ENCODE measurements around the gene GNRH2. TPM values are rescaled to one million over a fixed set of nuclear protein-coding genes. Genes with fewer than 3 reads are reported as not detected.

The GNRH2 gene
- total RNA-seq, 2 experiments from 2014 or later = 17.3 to 24.0 TPM

DNA sequence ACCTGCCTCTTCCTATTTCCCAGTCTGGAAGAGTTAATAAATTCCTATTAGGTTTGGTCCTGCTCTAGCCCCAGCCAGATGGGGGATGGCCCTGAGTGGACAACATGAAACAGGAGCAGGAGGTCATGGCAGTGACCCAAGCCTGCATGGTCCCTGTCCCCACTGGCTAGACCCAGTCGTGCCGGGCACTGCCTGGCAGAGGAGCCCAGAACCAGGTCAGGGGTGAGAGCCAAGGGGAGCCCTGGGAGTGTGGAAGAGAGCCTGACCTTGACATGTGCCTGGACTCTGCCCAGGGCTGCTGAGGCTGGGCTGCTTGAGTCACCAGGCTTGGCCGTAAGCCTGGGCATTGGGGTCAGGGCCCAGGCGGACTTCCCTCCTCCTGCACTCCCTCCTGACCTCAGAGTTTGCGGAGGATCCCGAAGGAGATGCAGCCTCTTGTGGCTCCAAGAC lies 37.5 kb downstream of the GNRH2 start:
- ChIA-PET POLR2A (no interaction called here), CTCF (no interaction called here)
- Mint-ChIP-seq H3K36me3 (no peaks in the 10 kb centered on the region), H3K4me3 (no peak overlapping the region), H3K27ac (no peak overlapping the region), H3K9me3 (no peaks in the 10 kb centered on the region), H3K4me1 (ENCODE audit: low read depth) (peaks cover 24% of the 10 kb centered on the region), H3K27me3 (peaks cover 39% of the 10 kb centered on the region)
- no peak for DNase-seq
- intact Hi-C loops (cut with micrococcal nuclease) = no loop called here

GRCh38 chr20:3081641-3082040 lies 38.2 kb downstream of the GNRH2 start:
- Mint-ChIP-seq H3K27ac (no peak overlapping the region), H3K36me3 (no peaks in the 10 kb centered on the region), H3K9me3 (no peaks in the 10 kb centered on the region), H3K27me3 (peaks cover 39% of the 10 kb centered on the region), H3K4me1 (ENCODE audit: low read depth) (peaks cover 24% of the 10 kb centered on the region), H3K4me3 (no peak overlapping the region)
- DNase-seq = no peak
- ChIA-PET CTCF (no interaction called here), POLR2A (no interaction called here)
- intact Hi-C loops (cut with micrococcal nuclease) = no loop called here

DNA sequence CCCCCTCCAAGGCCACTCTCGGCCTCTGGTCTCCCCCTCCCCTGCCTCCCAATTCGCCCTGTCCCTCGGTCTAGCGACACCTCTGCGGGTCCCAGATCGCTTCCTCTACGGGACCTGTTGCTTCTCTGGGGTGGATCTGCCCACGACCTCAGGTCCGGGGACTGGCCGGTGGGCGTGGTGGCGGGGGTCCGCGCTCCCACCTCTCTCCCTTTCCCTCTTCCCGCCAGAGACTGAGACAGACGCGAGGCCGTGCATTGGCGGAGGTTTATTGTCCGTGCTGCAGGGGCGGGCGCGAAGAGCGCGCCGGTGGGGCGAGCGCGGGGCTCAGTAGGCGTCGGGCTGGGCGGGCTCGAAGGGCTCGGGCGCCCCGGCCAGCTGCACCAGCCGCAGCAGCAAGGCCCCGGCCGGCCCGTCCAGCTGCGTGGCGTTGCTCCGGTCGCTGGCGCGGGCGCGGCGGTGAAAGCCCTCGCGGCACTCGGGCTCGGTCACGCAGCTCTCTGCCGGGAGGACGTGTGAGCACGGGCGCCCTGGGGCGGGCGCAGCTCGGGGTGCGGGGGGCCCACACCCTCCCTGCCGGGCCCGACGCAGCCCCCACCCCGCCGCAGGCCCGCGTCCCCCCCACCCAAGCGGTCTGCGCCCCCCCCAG lies 39.0 kb downstream of the GNRH2 start:
- peaks cover 39% of the 10 kb centered on the region for H3K27me3 Mint-ChIP-seq
- H3K27ac Mint-ChIP-seq = no peak overlapping the region
- ChIA-PET CTCF (interaction anchor here (1.5 kb wide), 1 partner anchor 29 kb away, joined by 5 read pairs; no protein-coding TSS in a partner anchor), POLR2A (interaction anchor here (1.0 kb wide), 1 partner anchor 10 kb away, joined by 4 read pairs; no protein-coding TSS in a partner anchor)
- H3K4me1 Mint-ChIP-seq (ENCODE audit: low read depth) = peaks cover 18% of the 10 kb centered on the region
- no peaks in the 10 kb centered on the region for H3K36me3 Mint-ChIP-seq
- no peak for DNase-seq
- no peaks in the 10 kb centered on the region for H3K9me3 Mint-ChIP-seq
- H3K4me3 Mint-ChIP-seq = peak overlapping the region; percentile 15
- intact Hi-C loops (cut with micrococcal nuclease) = no loop called here

GRCh38 chr20:3082955-3083952 lies 39.8 kb downstream of the GNRH2 start:
- Mint-ChIP-seq H3K36me3 (no peaks in the 10 kb centered on the region), H3K27ac (no peak overlapping the region), H3K9me3 (no peaks in the 10 kb centered on the region), H3K4me1 (ENCODE audit: low read depth) (peaks cover 12% of the 10 kb centered on the region), H3K4me3 (peak overlapping the region; percentile 26), H3K27me3 (peaks cover 38% of the 10 kb centered on the region)
- ChIA-PET CTCF (interaction anchor here (1.5 kb wide), 1 partner anchor 30 kb away, joined by 5 read pairs; no protein-coding TSS in a partner anchor), POLR2A (interaction anchor here (1.0 kb wide), 1 partner anchor 9 kb away, joined by 4 read pairs; no protein-coding TSS in a partner anchor)
- DNase-seq = no peak
- intact Hi-C loops (cut with micrococcal nuclease) = no loop called here

DNA sequence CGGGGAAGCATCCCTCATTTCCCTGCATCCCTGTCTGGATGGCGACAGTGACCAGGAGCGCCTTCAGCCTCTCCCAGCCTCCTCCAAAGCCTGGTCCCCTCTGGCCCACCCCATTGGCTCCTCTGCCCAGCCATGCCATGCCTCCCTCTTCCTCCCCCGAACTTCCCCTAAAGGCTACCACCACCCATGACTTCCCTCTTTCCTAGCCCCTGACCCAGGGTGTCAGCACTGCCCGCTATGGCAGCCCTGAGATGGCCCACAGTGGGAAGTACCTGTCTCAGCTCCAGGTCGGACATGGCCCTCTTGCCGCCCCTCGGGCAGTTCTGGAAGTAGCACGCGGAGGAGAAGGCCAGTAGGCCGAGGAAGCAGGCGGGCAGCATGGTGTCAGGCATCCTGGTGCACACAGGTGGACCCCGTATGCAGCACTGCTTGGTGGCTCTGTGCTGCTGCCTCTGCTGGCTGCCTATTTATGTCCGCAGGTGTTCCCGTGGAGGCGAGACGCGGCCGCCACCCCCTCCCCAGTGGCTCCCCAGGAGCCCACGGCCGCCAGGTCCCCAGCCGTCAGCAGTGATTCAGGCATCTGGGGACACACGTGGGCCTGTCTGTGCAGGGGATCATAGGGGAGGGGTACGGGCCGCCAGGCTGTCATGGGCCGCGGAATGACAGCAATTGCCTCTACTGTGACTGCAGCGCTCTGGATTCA lies 41.0 kb downstream of the GNRH2 start, which contains the start of gene AVP:
AVP (minus strand) TSS at position 442 of the 703 bp plus-strand sequence; CDS start at position 392, 50 bp downstream.
- Mint-ChIP-seq H3K4me1 (ENCODE audit: low read depth) (peaks cover 12% of the 10 kb centered on the region), H3K36me3 (no peaks in the 10 kb centered on the region), H3K27me3 (peaks cover 31% of the 10 kb centered on the region), H3K27ac (no peak within 1 kb of the TSS), H3K4me3 (peak within 1 kb of the TSS; percentile 26), H3K9me3 (no peaks in the 10 kb centered on the region)
- no peak for DNase-seq
- ChIA-PET POLR2A (no interaction called here), CTCF (no interaction called here)
- intact Hi-C loops (cut with micrococcal nuclease) = no loop called here

DNA sequence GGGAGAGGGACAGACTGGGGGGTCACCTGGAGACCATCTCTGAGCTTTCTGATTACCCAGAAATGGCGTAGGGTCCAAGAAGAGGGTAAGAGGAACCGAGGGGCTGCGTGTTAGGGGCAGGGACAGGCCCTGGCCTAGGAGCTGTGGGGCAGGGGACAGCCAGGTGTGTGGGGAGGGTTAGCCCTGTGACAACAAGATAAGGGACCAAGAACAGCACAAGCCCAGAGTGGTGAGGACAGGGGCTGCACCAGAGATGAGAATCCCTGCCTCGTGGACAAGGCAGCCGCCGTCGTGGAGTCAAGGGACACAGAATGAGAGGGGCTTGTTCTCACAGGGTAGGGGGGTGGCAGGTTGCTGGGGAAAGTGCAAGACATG lies 41.6 kb downstream of the GNRH2 start:
- H3K27ac Mint-ChIP-seq = no peak overlapping the region
- intact Hi-C loops (cut with micrococcal nuclease) = no loop called here

DNA sequence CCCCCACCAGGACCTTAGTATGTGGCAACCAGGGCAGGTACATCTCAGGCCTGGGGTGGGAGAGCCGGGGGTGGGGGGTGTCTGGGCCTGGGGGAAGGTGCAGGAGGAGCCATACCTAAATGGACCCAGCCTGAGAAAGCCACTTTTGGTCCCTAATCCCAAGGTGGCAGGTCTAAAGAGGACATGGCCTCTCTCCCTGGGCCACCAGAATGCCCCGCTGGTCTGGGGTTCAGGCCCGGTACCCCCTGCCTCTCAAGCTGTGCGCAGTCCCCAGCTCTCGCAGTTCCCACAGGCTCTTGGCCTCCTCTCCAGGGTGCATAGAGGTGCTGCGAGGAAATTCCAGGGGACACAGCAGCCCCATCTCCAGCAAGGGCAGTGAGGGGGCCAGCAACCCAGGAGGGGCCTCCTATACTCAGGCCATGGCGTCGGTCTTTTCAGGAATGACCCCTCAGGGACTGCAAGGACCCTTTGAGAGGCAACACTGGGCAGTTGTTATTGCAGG lies 42.2 kb downstream of the GNRH2 start:
- H3K36me3 Mint-ChIP-seq = no peaks in the 10 kb centered on the region
- peaks cover 12% of the 10 kb centered on the region for H3K4me1 Mint-ChIP-seq (ENCODE audit: low read depth)
- ChIA-PET POLR2A (no interaction called here), CTCF (interaction anchor here (0.9 kb wide), 1 partner anchor 32 kb away, joined by 4 read pairs; no protein-coding TSS in a partner anchor)
- intact Hi-C loops (cut with micrococcal nuclease) = no loop called here
- peaks cover 27% of the 10 kb centered on the region for H3K27me3 Mint-ChIP-seq
- H3K27ac Mint-ChIP-seq = no peak overlapping the region
- DNase-seq = no peak
- no peaks in the 10 kb centered on the region for H3K9me3 Mint-ChIP-seq
- no peak overlapping the region for H3K4me3 Mint-ChIP-seq

More for the DNA sequence above, 41.6 kb downstream of the GNRH2 start:
- H3K27me3 Mint-ChIP-seq = peaks cover 30% of the 10 kb centered on the region
- no peaks in the 10 kb centered on the region for H3K9me3 Mint-ChIP-seq
- CTCF ChIA-PET = no interaction called here
- H3K4me1 Mint-ChIP-seq (ENCODE audit: low read depth) = peaks cover 12% of the 10 kb centered on the region
- no peak for DNase-seq
- H3K4me3 Mint-ChIP-seq = no peak overlapping the region
- POLR2A ChIA-PET = no interaction called here
- no peaks in the 10 kb centered on the region for H3K36me3 Mint-ChIP-seq

DNA sequence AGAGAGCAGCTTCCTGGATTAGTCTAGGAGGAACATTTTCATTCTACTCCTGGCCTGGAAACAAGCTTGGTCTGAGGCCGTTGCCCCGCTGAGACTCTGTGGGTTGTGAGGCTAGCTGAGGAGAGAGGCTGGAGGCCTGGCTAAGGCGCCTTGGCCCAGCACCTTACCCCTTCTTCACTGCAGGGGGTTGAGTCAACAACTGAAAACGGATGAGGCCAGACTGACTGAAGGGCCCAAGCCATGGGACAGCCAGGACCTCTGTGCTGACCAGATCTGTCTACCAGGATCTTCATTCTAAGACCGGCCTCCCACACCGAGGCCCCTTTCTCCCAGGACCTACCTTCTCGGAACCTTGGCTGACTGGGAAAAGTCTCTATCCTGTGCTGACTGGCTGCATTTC lies 44.6 kb downstream of the GNRH2 start:
- H3K4me3 Mint-ChIP-seq = no peak overlapping the region
- no peaks in the 10 kb centered on the region for H3K9me3 Mint-ChIP-seq
- intact Hi-C loops (cut with micrococcal nuclease) = no loop called here
- ChIA-PET POLR2A (no interaction called here), CTCF (interaction anchor here (1.0 kb wide), 1 partner anchor 35 kb away, joined by 4 read pairs; no protein-coding TSS in a partner anchor)
- H3K4me1 Mint-ChIP-seq (ENCODE audit: low read depth) = peaks cover 9% of the 10 kb centered on the region
- H3K27me3 Mint-ChIP-seq = peaks cover 22% of the 10 kb centered on the region
- no peak for DNase-seq
- no peak overlapping the region for H3K27ac Mint-ChIP-seq
- no peaks in the 10 kb centered on the region for H3K36me3 Mint-ChIP-seq

- ChIA-PET CTCF (no interaction called here), POLR2A (no interaction called here)
- intact Hi-C loops (cut with micrococcal nuclease) = loop anchor here (10.0 kb wide), 1 partner anchor 64 kb away; the partner anchor contains the start of genes FASTKD5 and UBOX5
- Mint-ChIP-seq H3K36me3 (no peaks in the 10 kb centered on the region), H3K27me3 (peaks cover 10% of the 10 kb centered on the region), H3K4me1 (ENCODE audit: low read depth) (peaks cover 14% of the 10 kb centered on the region), H3K9me3 (no peaks in the 10 kb centered on the region), H3K27ac (no peak overlapping the region), H3K4me3 (no peak overlapping the region)
- no peak for DNase-seq
Observed at GRCh38 chr20:3090565-3090964, 47.1 kb downstream of the GNRH2 start.

DNA sequence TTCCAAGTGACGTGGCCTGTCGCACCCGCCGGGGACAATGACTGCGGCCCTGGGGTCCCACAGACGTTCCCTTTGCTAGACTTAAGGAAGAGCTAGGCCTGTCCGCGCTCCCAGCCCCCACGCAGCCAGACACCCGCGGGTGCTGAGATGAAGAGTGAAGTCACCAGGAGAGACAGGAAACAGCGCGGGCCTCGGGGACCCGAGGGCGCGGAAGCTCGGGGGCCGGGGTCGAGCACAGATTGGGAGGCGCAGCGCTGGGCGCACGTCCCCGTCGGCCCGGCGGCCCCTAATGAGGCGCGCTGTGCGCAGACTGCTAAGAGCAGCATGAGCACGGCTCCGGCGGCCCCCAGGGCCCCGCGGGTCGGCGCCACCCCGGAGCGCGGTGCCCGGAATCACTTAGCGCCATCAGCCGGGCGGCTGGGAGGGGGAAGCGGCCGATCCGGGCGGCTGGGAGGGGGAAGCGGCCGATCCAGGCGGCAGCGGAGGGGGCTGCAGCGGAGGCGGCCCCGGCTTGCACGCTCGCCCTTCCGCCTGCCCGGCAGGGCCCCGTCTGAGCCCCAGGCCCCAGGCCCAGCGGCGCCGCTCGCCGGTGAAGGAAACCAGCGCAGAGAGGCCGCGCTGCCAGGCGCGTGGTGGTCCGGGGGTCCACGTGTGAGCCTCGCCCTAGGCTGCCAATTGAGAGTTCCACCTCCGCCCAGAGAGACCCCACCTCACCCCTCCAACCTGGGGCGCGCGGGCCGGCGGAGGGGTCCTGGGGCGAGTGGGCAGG lies 49.4 kb downstream of the GNRH2 start:
- peak overlapping the region; percentile 62 for H3K27ac Mint-ChIP-seq
- POLR2A ChIA-PET = interaction anchor here (0.6 to 1.4 kb wide), 2 partner anchors 10 to 41 kb away, joined by 3 to 4 read pairs; no protein-coding TSS in a partner anchor
- peak; percentile 54 for DNase-seq

More for the DNA sequence above, 49.4 kb downstream of the GNRH2 start:
- intact Hi-C loops (cut with micrococcal nuclease) = loop anchor here (10.0 kb wide), 1 partner anchor 62 kb away; the partner anchor contains the start of genes FASTKD5 and UBOX5
- H3K27me3 Mint-ChIP-seq = peaks cover 10% of the 10 kb centered on the region
- H3K4me3 Mint-ChIP-seq = peak overlapping the region; percentile 74
- CTCF ChIA-PET = interaction anchor here (0.7 to 1.0 kb wide), 2 partner anchors 8 to 349 kb away, joined by 3 to 4 read pairs; no protein-coding TSS in a partner anchor
- H3K36me3 Mint-ChIP-seq = no peaks in the 10 kb centered on the region
- peaks cover 14% of the 10 kb centered on the region for H3K4me1 Mint-ChIP-seq (ENCODE audit: low read depth)
- H3K9me3 Mint-ChIP-seq = no peaks in the 10 kb centered on the region
